Panc1 (cell line): ENCODE results near the gene MAP9.

Experiments used
- POLR2AphosphoS5 ChIP-seq: IDR thresholded peaks from 2 replicates; pipeline ENCODE4 v1.6.1; 2012; ENCODE audit warnings: mild to moderate bottlenecking, low read depth, low read length, moderate library complexity
- SIN3A ChIP-seq: IDR thresholded peaks from 2 replicates; pipeline ENCODE4 v1.6.1; 2012; ENCODE audit warnings: low read depth, mild to moderate bottlenecking, low read length, moderate library complexity, borderline replicate concordance; ENCODE audit not compliant: insufficient read depth
- TCF7L2 ChIP-seq: IDR thresholded peaks from 2 replicates; pipeline ENCODE4 v1.6.1; 2011; ENCODE audit warnings: mild to moderate bottlenecking, low read depth, low read length, inconsistent platforms
- TF ChIP-seq, protein P1 (sequence below): fragments of 450-650 bp; IDR thresholded peaks from 2 replicates; pipeline ENCODE4 v1.5.1; 2017; ENCODE audit warnings: mild to moderate bottlenecking
- TF ChIP-seq, protein P2 (sequence below), 2 experiments: IDR thresholded peaks; 2 replicates each; pipeline ENCODE4 v1.6.1; 2011 to 2012; ENCODE audit warnings: low read depth in 2 of 2, control low read depth in 1 of 2, low read length in 1 of 2, mild to moderate bottlenecking in 1 of 2, moderate library complexity in 1 of 2; ENCODE audit not compliant: insufficient read depth in 1 of 2

GRCh38 chr4:155299103-155299502, 77.7 kb downstream of the MAP9 start:
- TF ChIP-seq, protein P1, sequence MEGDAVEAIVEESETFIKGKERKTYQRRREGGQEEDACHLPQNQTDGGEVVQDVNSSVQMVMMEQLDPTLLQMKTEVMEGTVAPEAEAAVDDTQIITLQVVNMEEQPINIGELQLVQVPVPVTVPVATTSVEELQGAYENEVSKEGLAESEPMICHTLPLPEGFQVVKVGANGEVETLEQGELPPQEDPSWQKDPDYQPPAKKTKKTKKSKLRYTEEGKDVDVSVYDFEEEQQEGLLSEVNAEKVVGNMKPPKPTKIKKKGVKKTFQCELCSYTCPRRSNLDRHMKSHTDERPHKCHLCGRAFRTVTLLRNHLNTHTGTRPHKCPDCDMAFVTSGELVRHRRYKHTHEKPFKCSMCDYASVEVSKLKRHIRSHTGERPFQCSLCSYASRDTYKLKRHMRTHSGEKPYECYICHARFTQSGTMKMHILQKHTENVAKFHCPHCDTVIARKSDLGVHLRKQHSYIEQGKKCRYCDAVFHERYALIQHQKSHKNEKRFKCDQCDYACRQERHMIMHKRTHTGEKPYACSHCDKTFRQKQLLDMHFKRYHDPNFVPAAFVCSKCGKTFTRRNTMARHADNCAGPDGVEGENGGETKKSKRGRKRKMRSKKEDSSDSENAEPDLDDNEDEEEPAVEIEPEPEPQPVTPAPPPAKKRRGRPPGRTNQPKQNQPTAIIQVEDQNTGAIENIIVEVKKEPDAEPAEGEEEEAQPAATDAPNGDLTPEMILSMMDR, result no peak
- TF ChIP-seq POLR2AphosphoS5 (no peak), SIN3A (no peak), TCF7L2 (no peak)
- TF ChIP-seq, protein P2, sequence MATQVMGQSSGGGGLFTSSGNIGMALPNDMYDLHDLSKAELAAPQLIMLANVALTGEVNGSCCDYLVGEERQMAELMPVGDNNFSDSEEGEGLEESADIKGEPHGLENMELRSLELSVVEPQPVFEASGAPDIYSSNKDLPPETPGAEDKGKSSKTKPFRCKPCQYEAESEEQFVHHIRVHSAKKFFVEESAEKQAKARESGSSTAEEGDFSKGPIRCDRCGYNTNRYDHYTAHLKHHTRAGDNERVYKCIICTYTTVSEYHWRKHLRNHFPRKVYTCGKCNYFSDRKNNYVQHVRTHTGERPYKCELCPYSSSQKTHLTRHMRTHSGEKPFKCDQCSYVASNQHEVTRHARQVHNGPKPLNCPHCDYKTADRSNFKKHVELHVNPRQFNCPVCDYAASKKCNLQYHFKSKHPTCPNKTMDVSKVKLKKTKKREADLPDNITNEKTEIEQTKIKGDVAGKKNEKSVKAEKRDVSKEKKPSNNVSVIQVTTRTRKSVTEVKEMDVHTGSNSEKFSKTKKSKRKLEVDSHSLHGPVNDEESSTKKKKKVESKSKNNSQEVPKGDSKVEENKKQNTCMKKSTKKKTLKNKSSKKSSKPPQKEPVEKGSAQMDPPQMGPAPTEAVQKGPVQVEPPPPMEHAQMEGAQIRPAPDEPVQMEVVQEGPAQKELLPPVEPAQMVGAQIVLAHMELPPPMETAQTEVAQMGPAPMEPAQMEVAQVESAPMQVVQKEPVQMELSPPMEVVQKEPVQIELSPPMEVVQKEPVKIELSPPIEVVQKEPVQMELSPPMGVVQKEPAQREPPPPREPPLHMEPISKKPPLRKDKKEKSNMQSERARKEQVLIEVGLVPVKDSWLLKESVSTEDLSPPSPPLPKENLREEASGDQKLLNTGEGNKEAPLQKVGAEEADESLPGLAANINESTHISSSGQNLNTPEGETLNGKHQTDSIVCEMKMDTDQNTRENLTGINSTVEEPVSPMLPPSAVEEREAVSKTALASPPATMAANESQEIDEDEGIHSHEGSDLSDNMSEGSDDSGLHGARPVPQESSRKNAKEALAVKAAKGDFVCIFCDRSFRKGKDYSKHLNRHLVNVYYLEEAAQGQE (IDR thresholded peaks at IDR 0.05; ENCODE audit: insufficient read depth in 1 of 2, low read depth in 2 of 2, low read length in 1 of 2), result no peak
